Astrocyte of the spinal cord (primary cell): Measurements from ENCODE around the gene SF3A1.

Experiments used
- DNase-seq: peaks from one replicate; pipeline ENCODE4 v3.0.0; 2011; ENCODE audit warnings: low read depth, low spot score
- H3K4me3 ChIP-seq: 2 replicates; pipeline ENCODE4 v1.5.1; 2011; ENCODE audit warnings: low read depth, mild to moderate bottlenecking, low read length, moderate library complexity
- CTCF ChIP-seq: IDR thresholded peaks from 2 replicates; pipeline ENCODE4 v1.5.1; 2012; ENCODE audit warnings: low read depth, mild to moderate bottlenecking, low read length, inconsistent platforms
- in situ Hi-C: cut with HindIII; loops from 2 replicates; pipeline ENCODE4 v1.10.0; 2017; ENCODE audit warnings: low sequenced_read_pairs

SF3A1 gene

GRCh38 chr22:30393322-30393680 lies 36.6 kb upstream of the SF3A1 start:
- no peak overlapping the region for H3K4me3 ChIP-seq
- DNase-seq = no peak
- no peak for TF ChIP-seq CTCF
- in situ Hi-C loops = no loop called here

GRCh38 chr22:30392661-30393321 lies 36.1 kb upstream of the SF3A1 start:
- no peak overlapping the region for H3K4me3 ChIP-seq
- TF ChIP-seq CTCF = no peak
- DNase-seq = no peak
- in situ Hi-C loops = no loop called here

GRCh38 chr22:30390974-30391691 lies 34.4 kb upstream of the SF3A1 start:
- TF ChIP-seq CTCF = peak; percentile 79
- in situ Hi-C loops = no loop called here
- no peak overlapping the region for H3K4me3 ChIP-seq
- peak; percentile 80 for DNase-seq

GRCh38 chr22:30386960-30387827 lies 30.5 kb upstream of the SF3A1 start, which contains the start of gene RNF215:
RNF215 (minus strand) TSS chr22:30387411; CDS start chr22:30387313, 98 bp downstream.
- peak; percentile 80 for TF ChIP-seq CTCF
- peak; percentile 77 for DNase-seq
- in situ Hi-C loops = no loop called here
- peak within 1 kb of the TSS; percentile 56 for H3K4me3 ChIP-seq

- in situ Hi-C loops = no loop called here
- TF ChIP-seq CTCF = no peak
- DNase-seq = no peak
- peak overlapping the region; percentile 56 for H3K4me3 ChIP-seq
Measured at GRCh38 chr22:30386608-30386959, 29.9 kb upstream of the SF3A1 start.

- in situ Hi-C loops = no loop called here
- TF ChIP-seq CTCF = no peak
- DNase-seq = no peak
- no peak overlapping the region for H3K4me3 ChIP-seq
Measured at GRCh38 chr22:30385942-30386341, 29.2 kb upstream of the SF3A1 start.
